HG03432 (cell line): ENCODE data around the gene GTF2IRD1.
"Not testable (repeated sequence)": the region's sequence is repeated elsewhere in the genome, so short reads cannot be mapped to it uniquely, and the experiment has no call there.

ENCODE experiments used
- ATAC-seq: cut with Tn5 transposase; IDR thresholded peaks from one replicate; pipeline ENCODE4 v1.9.1; 2021; ENCODE audit warnings: mild to moderate bottlenecking, moderate library complexity; ENCODE audit not compliant: unreplicated experiment

Gene GTF2IRD1, protein sequence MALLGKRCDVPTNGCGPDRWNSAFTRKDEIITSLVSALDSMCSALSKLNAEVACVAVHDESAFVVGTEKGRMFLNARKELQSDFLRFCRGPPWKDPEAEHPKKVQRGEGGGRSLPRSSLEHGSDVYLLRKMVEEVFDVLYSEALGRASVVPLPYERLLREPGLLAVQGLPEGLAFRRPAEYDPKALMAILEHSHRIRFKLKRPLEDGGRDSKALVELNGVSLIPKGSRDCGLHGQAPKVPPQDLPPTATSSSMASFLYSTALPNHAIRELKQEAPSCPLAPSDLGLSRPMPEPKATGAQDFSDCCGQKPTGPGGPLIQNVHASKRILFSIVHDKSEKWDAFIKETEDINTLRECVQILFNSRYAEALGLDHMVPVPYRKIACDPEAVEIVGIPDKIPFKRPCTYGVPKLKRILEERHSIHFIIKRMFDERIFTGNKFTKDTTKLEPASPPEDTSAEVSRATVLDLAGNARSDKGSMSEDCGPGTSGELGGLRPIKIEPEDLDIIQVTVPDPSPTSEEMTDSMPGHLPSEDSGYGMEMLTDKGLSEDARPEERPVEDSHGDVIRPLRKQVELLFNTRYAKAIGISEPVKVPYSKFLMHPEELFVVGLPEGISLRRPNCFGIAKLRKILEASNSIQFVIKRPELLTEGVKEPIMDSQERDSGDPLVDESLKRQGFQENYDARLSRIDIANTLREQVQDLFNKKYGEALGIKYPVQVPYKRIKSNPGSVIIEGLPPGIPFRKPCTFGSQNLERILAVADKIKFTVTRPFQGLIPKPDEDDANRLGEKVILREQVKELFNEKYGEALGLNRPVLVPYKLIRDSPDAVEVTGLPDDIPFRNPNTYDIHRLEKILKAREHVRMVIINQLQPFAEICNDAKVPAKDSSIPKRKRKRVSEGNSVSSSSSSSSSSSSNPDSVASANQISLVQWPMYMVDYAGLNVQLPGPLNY

DNA sequence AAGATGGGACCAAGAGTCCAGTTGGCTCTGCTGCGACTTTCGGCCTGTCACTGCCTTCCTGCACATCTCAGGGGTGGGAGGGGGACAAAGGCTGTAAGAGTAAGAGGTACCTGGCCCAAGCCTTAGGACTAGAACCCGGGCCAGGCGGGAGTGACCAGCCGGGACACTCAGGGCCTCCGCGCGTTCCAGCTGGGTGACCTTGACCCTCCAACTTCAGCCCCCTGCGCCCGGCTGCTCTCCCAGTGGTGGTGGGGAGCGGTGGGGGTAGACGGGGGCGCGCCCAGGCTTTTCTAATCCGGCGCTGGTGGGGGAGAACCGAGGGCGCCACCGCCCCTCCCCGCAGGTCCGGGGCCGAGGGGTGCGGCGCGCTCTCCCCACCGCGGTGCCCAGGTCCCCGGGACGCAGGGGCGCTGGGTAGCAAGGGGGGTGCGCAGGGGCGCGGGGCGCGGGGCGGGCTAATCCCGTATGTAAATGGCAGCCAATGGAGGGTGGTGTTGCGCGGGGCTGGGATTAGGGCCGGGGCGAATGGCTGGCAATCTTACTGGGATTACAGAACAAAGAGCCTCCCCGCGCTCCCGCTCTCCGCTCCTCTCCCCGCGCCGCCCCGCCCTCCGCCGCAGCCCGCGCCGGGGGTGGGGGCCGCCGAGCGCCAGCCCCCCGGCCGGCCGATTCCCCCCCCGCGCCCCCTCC is at the start of gene GTF2IRD1:
Gene GTF2IRD1, plus strand, starts transcription at position 585 of the 690 bp plus-strand sequence. CDS start 54,175 bp downstream, outside the sequence.
- ATAC-seq = no peak

DNA sequence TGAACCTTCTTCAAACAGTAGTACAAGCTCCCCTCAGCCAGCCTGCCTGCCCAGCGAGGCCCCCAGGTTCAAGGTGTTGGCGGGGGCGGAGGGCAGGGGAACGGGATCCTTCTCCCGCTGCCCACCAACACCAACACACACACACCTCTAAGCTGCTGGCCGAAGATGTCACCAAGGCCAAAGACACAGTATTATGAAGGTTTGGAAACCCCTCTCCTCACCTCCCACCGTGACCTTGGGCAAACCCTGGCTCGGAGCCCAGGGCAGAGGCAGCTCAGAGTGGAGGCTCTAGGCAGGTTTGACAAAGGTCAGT is 49.4 kb upstream of the GTF2IRD1 start:
- no peak for ATAC-seq

DNA sequence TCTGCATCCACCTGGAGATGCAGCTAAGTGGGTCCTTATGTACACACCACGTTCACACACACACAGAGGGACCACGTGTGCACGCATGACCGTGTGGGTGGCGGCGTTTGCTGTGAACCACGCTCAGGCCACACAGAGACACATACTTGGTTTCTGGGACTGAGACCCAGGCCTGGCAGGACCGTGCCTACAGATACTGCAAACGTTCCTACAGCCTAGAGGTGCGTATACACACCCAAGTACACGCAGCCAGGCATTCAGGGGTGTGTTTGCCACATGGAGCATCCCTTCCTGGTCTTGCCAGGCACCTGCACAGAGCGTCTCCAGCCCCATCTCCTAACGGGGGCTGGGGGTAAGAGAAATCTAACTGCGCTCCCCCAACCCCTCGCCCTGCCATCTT is 49.0 kb upstream of the GTF2IRD1 start:
- ATAC-seq = no peak

DNA sequence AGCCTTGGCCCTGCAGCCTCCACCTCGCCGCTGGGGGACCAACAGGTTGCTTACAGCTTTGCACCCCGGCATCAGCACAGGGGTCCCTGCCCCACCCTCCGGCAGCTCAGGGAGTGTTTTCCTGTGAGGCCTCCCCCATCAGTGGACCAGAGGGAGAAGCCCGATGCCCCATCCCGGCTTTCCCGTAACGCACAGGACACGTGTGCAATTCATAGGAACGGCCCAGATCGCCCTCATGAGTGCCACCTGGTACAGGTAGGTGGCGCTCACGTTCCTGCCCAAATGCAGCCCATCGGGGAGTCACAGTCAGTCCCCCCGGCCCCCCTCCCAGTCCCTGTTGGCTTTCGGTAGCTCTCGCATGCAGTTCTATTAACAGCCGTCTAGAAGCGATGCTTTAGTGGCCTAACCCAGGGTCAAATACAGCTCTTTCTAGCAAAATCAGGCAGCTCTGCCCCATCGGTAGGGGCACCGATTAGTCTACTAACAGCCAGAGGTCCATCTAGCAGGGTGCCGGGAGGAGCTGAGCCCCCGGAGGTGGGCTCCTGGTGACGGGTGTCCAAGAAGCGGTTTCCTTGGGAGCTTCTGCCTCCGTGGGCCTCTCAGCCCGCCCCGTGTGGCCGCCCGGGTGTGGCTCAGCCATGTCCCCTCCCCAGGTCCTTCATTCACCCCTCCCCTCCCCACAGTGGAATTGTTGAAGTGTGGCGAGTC is 48.4 kb upstream of the GTF2IRD1 start:
- no peak for ATAC-seq

DNA sequence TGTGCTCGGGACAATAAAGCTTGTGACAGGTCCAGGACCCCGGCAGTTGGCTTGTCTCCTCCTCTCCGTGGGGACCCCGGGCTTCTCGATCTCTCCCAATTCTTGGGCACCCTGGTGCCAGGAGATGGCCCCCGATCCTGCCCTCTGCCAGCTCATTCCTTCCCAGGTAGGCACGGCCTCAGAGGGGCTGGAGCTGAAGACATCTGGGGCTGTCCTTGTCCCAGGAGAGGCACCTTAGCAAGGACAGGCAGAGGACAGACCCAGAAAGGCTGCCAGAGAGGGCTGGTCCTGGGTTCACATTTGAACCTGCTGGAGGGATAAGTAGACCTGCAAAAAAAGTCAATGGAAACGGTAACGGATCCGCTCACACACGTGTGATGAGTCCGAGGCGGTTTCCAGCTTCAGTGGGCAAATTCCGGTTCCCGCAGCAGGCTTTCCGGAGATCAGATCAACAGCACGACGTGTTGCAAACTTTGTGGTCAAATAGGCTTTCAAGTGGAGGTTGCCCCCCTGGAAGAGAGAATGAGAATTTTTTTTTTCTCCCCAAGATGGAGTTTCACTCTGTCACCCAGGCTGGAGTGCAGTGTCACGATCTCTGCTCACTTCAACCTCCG is 47.7 kb upstream of the GTF2IRD1 start:
- no peak for ATAC-seq

DNA sequence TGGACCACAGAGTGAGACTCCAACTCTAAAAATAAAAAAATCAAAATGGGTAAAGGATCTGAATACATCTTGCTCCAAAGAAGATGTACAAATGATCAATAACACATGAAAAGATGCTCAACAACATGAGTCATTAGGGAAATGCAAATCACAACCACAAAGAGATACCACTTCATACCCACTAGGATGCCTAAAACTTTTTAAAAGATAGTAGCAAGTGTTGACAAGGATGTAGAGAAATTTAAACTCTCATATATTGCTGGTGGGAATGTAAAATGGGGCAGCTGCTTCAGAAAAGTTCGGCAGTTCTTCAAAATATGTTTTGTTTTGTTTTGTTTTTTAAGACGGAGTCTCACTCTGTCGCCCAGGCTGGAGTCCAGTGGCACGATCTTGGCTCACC is 45.7 kb upstream of the GTF2IRD1 start:
- no peak for ATAC-seq

DNA sequence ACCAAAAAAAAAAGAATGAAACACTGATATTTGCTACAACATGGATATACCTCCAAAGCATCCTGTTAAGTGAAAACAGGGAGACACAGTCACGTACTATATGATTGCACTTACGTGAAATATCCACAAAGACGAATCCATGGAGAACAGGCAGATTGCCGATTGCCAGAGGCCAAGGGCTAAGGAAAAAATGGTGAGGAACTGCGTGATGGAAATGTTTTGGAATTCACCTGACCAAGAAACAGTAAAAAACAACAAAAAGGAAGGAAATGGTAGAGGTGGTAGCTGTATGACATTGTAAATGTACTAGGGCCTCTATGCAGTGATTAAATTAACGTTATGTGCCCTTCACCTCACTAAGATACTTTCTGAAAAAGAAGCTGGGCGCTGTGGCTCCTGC is 44.1 kb upstream of the GTF2IRD1 start:
- no peak for ATAC-seq

DNA sequence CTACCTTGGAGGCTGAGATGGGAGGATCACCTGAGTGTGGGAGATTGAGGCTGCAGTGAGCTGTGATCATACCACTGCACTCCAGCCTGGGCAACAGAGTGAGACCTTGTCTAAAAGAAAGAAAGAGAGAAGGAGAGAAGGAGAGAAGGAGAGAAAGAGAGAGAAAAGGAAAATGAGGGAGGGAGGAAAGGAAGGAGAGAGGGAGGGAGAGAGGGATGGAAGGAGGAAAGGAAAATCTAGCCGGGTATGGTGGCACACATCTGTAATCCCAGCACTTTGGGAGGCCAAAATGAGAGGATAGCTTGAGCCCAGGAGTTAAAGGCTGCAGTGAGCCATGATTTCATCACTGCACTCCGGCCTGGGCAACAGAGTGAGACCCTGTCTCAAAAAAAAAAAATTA is 42.9 kb upstream of the GTF2IRD1 start:
- ATAC-seq = no peak

DNA sequence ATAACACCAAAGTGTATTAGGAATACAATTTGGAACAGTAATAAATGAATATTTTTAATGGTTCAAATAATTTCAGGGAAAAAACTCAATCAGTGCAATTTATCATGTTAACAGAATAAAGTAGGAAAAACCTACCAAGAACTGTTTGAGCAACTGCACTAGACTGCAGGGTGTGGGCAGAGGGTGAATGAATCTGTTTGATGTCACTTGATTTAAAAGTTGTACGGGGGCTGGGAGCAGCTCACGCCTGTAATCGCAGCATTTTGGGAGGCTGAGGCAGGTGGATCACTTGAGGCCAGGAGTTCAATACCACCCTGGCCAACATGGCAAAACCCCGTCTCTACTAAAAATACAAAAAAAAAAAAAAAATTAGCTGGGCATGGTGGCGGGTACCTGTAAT is 42.1 kb upstream of the GTF2IRD1 start:
- not testable (repeated sequence) for ATAC-seq

DNA sequence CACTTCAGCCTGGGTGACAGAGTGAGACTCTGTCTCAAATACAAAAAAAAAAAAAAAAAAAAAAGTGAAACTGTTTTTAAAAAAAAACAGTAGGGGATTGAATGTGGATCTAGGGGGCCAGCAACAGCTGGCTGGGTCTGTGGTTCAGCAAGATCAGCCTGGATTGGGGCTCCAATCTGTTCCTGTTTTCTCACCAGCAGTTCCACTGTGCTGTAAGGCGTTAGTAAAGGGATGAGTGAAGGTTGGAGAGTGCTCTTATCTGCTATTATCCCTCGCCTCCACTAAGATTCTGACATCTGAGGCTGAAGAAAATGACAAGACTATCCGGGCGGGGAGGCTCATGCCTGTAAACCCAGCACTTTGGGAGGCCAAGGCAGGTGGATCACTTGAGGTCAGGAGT is 41.6 kb upstream of the GTF2IRD1 start:
- no peak for ATAC-seq

DNA sequence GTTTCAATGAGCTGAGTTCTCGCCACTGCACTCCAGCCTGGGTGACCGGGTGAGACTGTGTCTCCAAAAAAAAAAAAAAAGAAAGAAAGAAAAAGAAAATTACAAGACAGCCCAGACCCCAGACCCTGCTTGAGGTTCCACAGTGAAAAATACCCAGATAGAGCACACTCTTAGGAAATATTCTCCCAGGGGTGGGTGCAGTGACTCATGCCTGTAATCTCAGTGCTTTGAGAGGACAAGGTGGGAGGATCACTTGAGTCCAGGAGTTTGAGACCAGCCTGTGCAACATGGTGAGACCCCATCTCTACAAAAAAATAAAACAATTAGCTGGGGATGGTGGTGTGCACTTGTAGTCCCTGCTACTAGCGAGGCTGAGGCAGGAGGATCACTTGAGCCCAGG is 41.1 kb upstream of the GTF2IRD1 start:
- ATAC-seq = no peak

DNA sequence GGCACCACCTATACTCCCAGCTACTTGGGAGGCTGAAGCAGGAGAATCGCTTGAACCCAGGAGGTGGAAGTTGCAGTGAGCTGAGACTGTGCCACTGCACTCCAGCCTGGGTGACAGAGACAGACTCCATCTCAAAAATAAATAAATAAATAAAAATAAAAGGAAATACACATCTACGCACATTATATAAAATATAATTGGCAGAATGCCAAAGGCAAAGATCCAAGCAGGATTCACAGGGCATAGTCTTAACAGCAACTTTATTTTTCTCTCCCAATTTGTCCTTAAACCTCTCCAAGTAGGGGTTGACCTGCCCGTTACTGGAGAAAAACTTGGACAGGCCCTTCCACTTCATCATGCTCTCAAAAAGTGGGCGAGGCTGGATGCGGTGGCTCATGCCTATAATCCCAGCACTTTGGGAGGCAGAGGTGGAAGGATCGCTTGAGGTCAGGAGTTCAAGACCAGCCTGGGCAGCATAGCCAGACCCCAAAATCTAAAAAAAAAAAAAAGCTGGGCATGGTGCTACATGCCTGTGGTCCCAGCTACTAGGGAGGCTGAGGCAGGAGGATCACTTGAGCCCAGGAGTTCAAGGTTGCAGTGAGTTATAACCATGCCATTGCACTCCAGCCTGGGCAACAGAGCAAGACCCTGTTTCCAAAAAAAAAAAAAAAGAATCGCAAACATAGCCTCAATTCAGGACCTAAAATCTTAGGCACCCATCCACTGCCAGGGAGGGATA is 38.9 kb upstream of the GTF2IRD1 start:
- ATAC-seq = not testable (repeated sequence)

DNA sequence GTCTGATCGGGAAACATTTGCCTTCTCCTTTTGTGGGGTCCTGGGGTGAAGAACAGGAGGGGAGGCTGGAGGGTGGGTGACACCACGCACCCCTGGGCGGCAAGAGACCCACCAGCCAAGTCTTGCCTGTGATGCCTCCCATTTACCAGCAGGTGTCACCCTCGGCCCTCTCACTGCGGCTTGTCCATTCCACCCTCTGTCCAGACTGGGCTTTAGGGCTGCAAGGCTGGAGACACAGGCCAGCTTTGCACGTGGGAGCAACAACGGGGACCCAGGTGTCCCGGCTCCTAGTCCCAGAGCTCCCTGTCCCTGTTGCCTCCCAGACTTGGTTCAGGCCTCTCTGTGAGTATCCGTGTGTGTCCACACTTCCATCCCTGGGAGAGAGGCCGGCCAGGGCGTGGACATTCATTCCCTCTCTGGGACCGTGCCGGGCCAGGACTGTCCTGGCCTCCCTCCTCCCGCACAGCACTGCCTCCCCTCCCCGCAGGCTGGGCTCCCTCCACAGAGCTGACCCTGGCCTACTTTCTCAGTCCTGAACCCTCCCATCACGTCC is 36.2 kb upstream of the GTF2IRD1 start:
- ATAC-seq = no peak

DNA sequence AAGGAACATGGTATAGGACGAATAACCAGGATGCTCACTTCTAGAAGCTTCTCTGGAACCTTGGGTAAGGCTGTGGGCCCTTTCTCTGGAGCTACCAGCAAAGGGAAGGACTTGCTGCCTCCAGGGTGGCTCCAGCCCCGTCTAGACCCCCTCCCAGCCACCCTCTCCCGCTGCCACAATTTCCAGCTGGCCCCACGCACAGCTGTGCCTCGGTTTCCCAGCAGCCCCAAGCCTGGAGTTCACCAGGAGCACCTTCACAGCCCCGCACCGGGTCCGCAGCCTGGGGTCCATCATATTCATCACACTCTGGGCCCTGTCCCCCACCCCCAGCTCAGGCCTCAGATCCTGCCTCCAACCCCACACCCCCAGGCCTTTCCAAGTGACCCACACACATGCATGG is 35.6 kb upstream of the GTF2IRD1 start:
- ATAC-seq = no peak

DNA sequence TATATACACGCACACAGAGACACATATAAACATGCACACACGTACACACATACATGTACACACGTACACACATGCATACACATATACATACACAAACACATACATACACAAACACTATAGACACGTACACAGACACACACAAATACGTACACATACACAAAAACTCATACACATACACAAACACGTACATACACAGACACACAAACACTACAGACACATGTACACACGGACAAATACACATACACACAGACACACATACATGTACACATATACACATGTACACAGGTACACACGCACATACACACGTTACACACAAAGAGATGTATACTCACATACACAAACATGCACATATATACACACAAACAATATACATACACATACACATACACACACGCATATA is 35.2 kb upstream of the GTF2IRD1 start:
- ATAC-seq = no peak

DNA sequence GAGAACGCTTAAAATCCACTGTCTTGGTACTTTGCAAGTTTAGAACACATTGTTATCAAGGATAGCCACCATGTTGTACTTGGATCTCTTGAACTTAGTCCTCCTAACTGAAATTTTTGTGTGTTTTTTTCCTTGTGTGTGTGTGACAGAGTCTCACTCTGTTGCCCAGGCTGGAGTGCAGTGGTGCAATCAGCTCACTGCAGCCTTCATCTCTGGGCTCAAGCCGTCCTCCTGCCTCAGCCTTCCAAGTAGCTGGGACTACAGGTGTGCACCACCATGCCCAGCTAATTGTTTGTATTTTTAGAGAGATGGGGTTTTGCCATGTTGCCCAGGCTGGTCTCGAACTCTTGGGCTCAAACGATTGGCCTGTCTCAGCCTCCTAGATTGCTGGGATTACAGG is 34.5 kb upstream of the GTF2IRD1 start:
- ATAC-seq = not testable (repeated sequence)

DNA sequence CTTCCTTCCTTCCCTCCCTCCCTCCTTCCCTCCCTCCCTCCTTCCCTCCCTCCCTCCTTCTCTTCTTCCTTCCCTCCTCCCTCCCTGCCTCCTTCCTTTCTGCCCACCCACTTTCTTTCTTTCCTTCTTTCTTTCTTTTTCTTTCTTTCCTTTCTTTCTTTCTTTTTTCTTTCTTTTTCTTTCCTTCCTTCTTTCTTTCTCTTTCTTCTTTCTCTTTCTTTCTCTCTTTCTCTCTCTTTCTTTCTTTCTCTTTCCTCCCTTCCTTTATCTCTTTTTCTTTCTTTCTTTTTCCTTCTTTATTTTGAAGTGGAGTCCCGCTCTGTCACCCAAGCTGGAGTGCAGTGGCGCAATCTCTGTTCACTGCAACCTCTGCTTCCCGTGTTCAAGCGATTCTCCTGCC is 33.7 kb upstream of the GTF2IRD1 start:
- no peak for ATAC-seq

DNA sequence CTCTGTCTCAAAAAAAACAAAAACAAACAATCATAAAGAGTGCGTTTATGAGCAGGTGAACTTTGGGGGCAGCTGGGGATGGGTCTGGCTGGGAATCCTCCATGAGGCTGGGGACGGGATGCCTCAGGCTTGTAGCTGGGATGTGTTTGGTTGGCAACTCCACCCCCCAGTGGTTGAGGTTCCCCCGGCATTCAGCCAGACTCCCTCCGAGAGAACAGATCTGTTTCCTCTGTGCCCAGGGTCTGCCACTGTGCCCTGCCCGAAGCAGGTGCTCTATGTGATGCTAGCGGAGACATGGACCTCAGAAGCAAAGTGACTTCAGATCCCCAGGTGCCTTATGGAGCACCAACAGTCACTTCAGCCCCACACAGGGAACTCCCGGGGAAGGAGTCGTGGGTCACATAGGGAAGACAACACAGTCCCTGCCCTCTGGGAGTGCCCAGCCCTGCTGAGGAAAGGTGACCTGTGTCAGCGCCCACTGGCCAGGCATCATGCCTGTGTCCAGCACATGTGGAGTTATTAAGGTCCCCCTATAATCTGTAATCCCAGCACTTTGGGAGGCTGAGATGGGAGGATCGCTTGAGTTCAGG is 29.3 kb upstream of the GTF2IRD1 start:
- ATAC-seq = no peak

DNA sequence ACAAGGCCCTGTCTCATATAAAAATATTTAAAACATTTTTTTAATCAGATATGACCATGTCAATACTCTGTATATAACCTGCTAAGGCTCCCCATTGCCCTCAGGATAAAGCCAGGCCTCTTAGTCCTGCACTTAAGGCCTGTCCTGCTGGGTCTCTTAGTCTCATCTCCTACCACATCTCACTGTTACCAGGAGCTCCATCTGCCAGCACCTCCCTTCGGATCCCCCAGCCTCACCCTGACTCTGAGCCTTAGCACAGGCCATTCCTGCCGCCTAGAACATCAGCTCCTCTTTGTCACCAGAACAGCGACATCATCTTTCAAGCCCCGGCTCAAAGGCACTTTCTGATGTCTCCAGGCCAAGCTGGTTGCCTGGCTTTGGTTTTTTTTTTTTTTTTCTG is 25.7 kb upstream of the GTF2IRD1 start:
- no peak for ATAC-seq
